ENCODE results near the gene CAMKMT.
"Not testable (repeated sequence)": the region's sequence is repeated elsewhere in the genome, so short reads cannot be mapped to it uniquely, and the experiment has no call there.

The CAMKMT gene

DNA sequence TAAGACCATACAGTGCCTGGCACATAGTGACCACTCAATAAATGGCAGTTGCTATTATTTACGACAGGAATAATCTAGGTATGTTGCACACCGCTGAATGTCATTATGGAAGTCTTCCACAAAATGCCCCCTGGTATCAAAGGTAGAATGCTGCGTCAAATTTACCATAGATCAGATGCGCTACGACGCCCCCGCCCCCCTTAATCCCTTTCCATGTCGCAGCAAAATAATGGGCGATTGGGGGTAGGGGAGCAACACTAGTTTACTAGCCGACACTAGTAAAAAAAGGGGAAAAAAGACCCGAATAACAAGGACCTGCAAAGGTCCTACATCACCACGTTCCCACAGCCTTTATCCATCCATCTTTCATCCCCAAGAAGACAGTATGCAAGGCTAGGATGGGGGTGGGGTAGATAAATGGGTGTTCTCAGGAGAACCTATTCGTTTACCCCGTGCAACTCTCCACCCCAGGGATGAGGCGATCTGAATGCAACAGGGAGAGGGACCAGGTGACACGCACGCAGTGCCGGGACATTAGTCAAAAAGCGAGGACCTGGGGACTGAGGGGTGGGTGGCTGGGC, 908 bp upstream of the CAMKMT start:
- no peak for DNase-seq (ENCODE audit: low read depth in 3 of 3, low spot score in 1 of 3)

GRCh38 chr2:44362207-44363015, 664 bp downstream of the CAMKMT start:
- DNase-seq (ENCODE audit: low read depth in 3 of 3, low spot score in 1 of 3): peak in 1 of 3 donors; percentile 18

GRCh38 chr2:44364604-44365003, 2.9 kb downstream of the CAMKMT start:
- DNase-seq (ENCODE audit: low read depth in 3 of 3, low spot score in 1 of 3): no peak

DNA sequence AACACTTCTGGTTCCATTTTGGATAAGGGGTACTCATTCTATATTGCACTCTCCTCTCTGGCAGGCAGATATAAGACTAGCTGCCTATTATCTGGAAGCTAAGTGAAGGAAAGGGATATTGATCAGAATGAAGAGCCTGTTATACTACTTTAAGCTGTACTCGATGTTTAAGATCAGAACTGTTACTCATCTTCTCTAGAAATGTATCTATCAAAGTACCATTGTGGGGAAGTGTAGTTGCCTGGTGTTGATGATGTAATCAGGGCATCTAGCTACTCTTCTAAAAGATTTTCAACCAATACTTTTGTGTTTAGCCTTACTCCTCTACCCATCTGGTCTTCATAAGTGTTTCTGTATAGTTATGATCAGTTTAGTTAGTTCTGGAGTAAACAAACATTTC, 5.8 kb downstream of the CAMKMT start:
- no peak for DNase-seq (ENCODE audit: low read depth in 3 of 3, low spot score in 1 of 3)

- no peak for DNase-seq (ENCODE audit: low read depth in 3 of 3, low spot score in 1 of 3)
Measured at GRCh38 chr2:44369392-44369791, 7.6 kb downstream of the CAMKMT start.

GRCh38 chr2:44371445-44371844, 9.7 kb downstream of the CAMKMT start:
- DNase-seq (ENCODE audit: low read depth in 3 of 3, low spot score in 1 of 3): no peak

DNA sequence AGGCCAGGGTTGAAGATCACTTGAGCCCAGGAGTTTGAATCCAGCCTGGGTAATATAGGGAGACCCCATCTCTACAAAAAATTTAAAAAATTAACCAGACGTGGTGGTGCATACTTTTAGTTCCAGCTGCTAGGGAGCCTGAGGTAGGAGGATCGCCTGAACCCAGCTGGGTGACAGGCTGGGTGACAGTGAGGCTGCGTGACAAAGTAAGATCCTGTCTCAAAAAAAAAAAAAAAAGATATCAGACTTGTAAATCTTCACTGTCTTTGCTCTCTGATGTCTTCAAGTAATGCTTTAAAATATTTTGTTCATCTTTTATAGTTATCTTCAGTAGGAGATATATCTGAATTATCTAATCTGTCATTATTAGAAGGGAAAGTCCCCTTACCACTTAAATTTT, 10.5 kb downstream of the CAMKMT start:
- no peak for DNase-seq (ENCODE audit: low read depth in 3 of 3, low spot score in 1 of 3)

DNA sequence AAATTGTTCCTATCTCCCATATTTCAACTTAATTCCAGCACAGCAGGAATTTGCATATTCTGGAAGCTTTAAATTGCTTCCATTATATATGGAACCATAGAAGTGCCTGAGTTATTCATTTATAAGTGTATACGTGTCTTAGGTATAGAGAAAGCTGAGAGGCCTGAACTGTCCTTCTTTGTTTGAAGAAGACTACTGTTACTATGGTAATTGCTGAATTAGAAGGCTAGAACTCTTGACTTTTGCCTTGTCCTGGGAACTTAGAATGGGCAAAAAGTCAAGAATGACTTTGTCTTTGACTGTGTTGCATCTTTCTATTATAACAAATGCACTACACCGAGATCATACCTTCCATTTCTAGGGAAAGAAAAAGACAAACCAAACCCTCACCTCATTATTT, 15.7 kb downstream of the CAMKMT start:
- no peak for DNase-seq (ENCODE audit: low read depth in 3 of 3, low spot score in 1 of 3)

GRCh38 chr2:44385226-44385625, 23.5 kb downstream of the CAMKMT start:
- DNase-seq (ENCODE audit: low read depth in 3 of 3, low spot score in 1 of 3): not testable (repeated sequence)

DNA sequence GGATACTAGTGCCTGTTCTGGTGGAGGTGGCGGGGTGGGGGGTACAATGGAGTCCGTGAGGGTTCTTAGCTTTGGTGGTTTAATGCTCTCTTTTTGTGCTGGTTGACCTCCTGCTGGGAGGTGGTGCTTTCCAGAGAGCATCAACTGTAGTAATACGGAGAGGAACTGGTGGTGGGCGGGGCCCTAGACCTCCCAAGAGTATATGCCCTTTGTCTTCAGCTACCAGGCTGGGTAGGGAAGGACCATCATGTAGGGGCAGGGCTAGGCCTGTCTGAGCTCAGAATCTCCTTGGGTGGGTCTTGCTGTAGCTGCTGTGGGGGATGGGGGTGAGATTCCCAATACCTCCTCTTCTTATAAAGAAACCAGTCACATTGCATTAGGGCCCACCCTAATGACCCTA, 27.1 kb downstream of the CAMKMT start:
- DNase-seq (ENCODE audit: low read depth in 3 of 3, low spot score in 1 of 3): no peak

DNA sequence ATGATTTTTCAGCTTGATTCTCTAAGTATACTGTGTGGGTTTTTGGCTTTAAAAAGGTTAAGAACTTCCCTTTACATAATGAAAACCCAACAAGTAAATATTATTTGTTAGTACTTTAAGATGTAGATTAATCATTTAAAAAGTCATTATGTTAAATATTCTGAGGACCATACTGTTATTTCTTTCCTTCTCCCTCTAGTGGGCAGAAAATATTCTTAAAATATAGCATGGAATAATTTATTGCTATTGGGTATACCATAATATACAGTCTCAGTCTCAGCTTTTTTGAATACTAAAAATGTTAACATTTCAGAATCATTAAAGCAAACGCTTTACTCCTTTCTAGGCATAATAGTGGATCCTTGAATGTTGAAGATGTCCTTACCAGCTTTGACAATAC, 28.1 kb downstream of the CAMKMT start:
- DNase-seq (ENCODE audit: low read depth in 3 of 3, low spot score in 1 of 3): no peak

GRCh38 chr2:44392338-44392943, 30.7 kb downstream of the CAMKMT start:
- peak in 1 of 3 donors; percentile 27 for DNase-seq (ENCODE audit: low read depth in 3 of 3, low spot score in 1 of 3)

DNA sequence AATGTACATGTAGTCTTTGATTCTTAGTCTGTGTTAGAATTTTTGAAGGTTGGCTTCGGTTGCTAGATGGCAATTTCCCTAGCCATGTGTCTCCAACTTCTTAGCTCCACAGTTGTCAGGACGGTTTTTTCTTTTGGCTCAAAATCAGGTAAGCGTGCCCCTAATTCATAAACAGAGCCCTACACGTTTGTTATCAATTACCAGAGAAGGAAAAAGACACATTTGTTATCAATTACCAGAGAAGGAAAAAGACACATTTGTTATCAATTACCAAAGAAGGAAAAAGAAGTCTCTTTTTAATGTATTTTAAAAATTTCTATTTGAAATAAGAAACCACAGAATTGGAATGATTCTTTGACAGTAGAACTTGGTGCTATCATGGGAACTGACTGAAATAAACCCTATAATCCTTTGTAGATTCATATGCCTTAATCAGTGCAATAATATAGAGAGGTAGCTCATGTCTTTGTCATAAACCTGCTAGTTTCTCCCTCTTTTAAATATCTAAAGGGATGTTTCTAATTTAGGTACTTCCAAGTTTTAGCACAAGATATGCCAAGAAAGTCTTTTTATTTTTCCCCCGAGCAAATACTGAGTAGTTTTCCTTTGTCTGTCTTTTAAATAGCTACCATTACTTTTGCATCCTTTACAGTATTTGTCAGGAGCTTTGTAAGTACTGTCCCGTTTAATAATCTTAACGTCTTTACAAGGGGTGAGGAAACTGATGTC, 35.9 kb downstream of the CAMKMT start:
- DNase-seq (ENCODE audit: low read depth in 3 of 3, low spot score in 1 of 3): no peak

- DNase-seq (ENCODE audit: low read depth in 3 of 3, low spot score in 1 of 3): no peak
Measured at GRCh38 chr2:44398243-44398897, 36.6 kb downstream of the CAMKMT start.

- DNase-seq (ENCODE audit: low read depth in 3 of 3, low spot score in 1 of 3): no peak
Measured at GRCh38 chr2:44420725-44421124, 59.0 kb downstream of the CAMKMT start.

- no peak for DNase-seq (ENCODE audit: low read depth in 3 of 3, low spot score in 1 of 3)
Measured at GRCh38 chr2:44424211-44424610, 62.5 kb downstream of the CAMKMT start.

- no peak for DNase-seq (ENCODE audit: low read depth in 3 of 3, low spot score in 1 of 3)
Measured at GRCh38 chr2:44429034-44429433, 67.3 kb downstream of the CAMKMT start.

GRCh38 chr2:44430342-44430741, 68.6 kb downstream of the CAMKMT start:
- no peak for DNase-seq (ENCODE audit: low read depth in 3 of 3, low spot score in 1 of 3)

- no peak for DNase-seq (ENCODE audit: low read depth in 3 of 3, low spot score in 1 of 3)
Measured at GRCh38 chr2:44433895-44434294, 72.1 kb downstream of the CAMKMT start.

DNA sequence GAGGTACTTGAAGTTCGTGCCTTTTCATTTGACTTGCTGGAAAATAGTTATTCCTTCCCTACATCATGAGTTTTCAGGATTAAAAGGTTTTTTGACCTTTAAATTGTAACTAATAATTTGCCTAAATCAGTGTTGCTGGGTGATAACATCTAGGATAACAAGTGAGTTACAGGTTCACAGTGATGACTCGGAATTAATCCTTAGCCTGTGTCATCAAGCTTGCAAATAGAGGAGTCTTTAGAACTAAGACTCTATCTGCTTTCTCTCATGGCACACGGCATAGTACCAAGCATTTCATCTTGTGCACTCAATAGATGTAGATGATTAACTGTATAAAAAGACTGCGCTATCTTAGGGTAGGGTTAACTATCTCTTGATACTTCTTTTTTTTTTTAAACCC, 79.5 kb downstream of the CAMKMT start:
- DNase-seq (ENCODE audit: low read depth in 3 of 3, low spot score in 1 of 3): no peak

- DNase-seq (ENCODE audit: low read depth in 3 of 3, low spot score in 1 of 3): no peak
Measured at GRCh38 chr2:44442019-44442418, 80.3 kb downstream of the CAMKMT start.
